ENCODE measurements around the gene LSM14A.

GRCh38 chr19:34126966-34127365, 45.3 kb upstream of the LSM14A start:
- TF ChIP-seq, protein P1, sequence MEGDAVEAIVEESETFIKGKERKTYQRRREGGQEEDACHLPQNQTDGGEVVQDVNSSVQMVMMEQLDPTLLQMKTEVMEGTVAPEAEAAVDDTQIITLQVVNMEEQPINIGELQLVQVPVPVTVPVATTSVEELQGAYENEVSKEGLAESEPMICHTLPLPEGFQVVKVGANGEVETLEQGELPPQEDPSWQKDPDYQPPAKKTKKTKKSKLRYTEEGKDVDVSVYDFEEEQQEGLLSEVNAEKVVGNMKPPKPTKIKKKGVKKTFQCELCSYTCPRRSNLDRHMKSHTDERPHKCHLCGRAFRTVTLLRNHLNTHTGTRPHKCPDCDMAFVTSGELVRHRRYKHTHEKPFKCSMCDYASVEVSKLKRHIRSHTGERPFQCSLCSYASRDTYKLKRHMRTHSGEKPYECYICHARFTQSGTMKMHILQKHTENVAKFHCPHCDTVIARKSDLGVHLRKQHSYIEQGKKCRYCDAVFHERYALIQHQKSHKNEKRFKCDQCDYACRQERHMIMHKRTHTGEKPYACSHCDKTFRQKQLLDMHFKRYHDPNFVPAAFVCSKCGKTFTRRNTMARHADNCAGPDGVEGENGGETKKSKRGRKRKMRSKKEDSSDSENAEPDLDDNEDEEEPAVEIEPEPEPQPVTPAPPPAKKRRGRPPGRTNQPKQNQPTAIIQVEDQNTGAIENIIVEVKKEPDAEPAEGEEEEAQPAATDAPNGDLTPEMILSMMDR (IDR thresholded peaks at IDR 0.05), result no peak
- no peak for TF ChIP-seq POLR2A (IDR thresholded peaks at IDR 0.05)
- no peak for TF ChIP-seq POLR2AphosphoS5 (IDR thresholded peaks at IDR 0.05)

All from breast epithelium (tissue), 3 donors.